ENCODE data around the gene LRP2. TPM values are rescaled to one million over a fixed set of nuclear protein-coding genes. Genes with fewer than 3 reads are reported as not detected.

Gene LRP2
- total RNA-seq, 1 experiment from 2014 or later, result 260 TPM

- no peaks in the 10 kb centered on the region for H3K9me3 ChIP-seq
- H3K4me1 Mint-ChIP-seq (ENCODE audit: low read depth, unreplicated experiment), result peaks cover 5% of the 10 kb centered on the region
- H3K4me3 ChIP-seq (ENCODE audit: low read depth, low read length), result no peak overlapping the region
- no peaks in the 10 kb centered on the region for H3K4me1 ChIP-seq
- ChIA-PET POLR2A (no interaction called here), CTCF (interaction anchor here (1.3 kb wide), 1 partner anchor 14 kb away, joined by 3 read pairs; no protein-coding TSS in a partner anchor)
- peaks cover 67% of the 10 kb centered on the region for H3K36me3 Mint-ChIP-seq (ENCODE audit: insufficient read depth, unreplicated experiment)
- no peaks in the 10 kb centered on the region for H3K27me3 ChIP-seq (replicated peaks; ENCODE audit: control insufficient read depth, insufficient read depth, low read length)
- H3K27ac Mint-ChIP-seq (ENCODE audit: unreplicated experiment), result no peak overlapping the region
- no TSS peak for BruUV-seq (replicated peaks)
- no peaks in the 10 kb centered on the region for H3K27me3 Mint-ChIP-seq (ENCODE audit: insufficient read depth, unreplicated experiment)
- H3K9me3 Mint-ChIP-seq (ENCODE audit: unreplicated experiment), result no peaks in the 10 kb centered on the region
- no peak overlapping the region for H3K4me3 Mint-ChIP-seq (ENCODE audit: unreplicated experiment)
- H3K36me3 ChIP-seq (ENCODE audit: control insufficient read depth, insufficient read depth, low read length), result no peaks in the 10 kb centered on the region
- no peak for DNase-seq
- no peak for TF ChIP-seq CTCF (IDR thresholded peaks at IDR 0.05; ENCODE audit: insufficient read depth in 1 of 2, low read depth in 1 of 2, low read length in 1 of 2, severe bottlenecking in 1 of 2, unreplicated experiment in 1 of 2)
- intact Hi-C loops (cut with micrococcal nuclease; ENCODE audit: unreplicated experiment), result no loop called here
Measured at GRCh38 chr2:169118060-169118459, 244.3 kb downstream of the LRP2 start.

GRCh38 chr2:169116993-169117392 is 245.3 kb downstream of the LRP2 start:
- Mint-ChIP-seq H3K27ac (ENCODE audit: unreplicated experiment) (no peak overlapping the region), H3K4me1 (ENCODE audit: low read depth, unreplicated experiment) (peaks cover 10% of the 10 kb centered on the region), H3K4me3 (ENCODE audit: unreplicated experiment) (no peak overlapping the region), H3K27me3 (ENCODE audit: insufficient read depth, unreplicated experiment) (no peaks in the 10 kb centered on the region), H3K36me3 (ENCODE audit: insufficient read depth, unreplicated experiment) (peaks cover 57% of the 10 kb centered on the region), H3K9me3 (ENCODE audit: unreplicated experiment) (no peaks in the 10 kb centered on the region)
- TF ChIP-seq CTCF (IDR thresholded peaks at IDR 0.05; ENCODE audit: insufficient read depth in 1 of 2, low read depth in 1 of 2, low read length in 1 of 2, severe bottlenecking in 1 of 2, unreplicated experiment in 1 of 2), result no peak
- H3K4me3 ChIP-seq (ENCODE audit: low read depth, low read length), result no peak overlapping the region
- POLR2A ChIA-PET, result no interaction called here
- no peaks in the 10 kb centered on the region for H3K9me3 ChIP-seq
- no peaks in the 10 kb centered on the region for H3K36me3 ChIP-seq (ENCODE audit: control insufficient read depth, insufficient read depth, low read length)
- CTCF ChIA-PET, result no interaction called here
- H3K4me1 ChIP-seq, result peaks cover 5% of the 10 kb centered on the region; the same call in 1 of the 2 replicates
- no peak for DNase-seq
- BruUV-seq (replicated peaks), result no TSS peak
- intact Hi-C loops (cut with micrococcal nuclease; ENCODE audit: unreplicated experiment), result no loop called here
- no peaks in the 10 kb centered on the region for H3K27me3 ChIP-seq (replicated peaks; ENCODE audit: control insufficient read depth, insufficient read depth, low read length)

- peaks cover 5% of the 10 kb centered on the region; the same call in 1 of the 2 replicates for H3K4me1 ChIP-seq
- CTCF ChIA-PET, result interaction anchor here (1.0 kb wide), 1 partner anchor 281 kb away, joined by 3 read pairs; no protein-coding TSS in a partner anchor
- H3K36me3 Mint-ChIP-seq (ENCODE audit: insufficient read depth, unreplicated experiment), result peaks cover 50% of the 10 kb centered on the region
- POLR2A ChIA-PET, result no interaction called here
- TF ChIP-seq CTCF (IDR thresholded peaks at IDR 0.05; ENCODE audit: insufficient read depth in 1 of 2, low read depth in 1 of 2, low read length in 1 of 2, severe bottlenecking in 1 of 2, unreplicated experiment in 1 of 2), result no peak
- no peak overlapping the region for H3K27ac Mint-ChIP-seq (ENCODE audit: unreplicated experiment)
- H3K27me3 ChIP-seq (replicated peaks; ENCODE audit: control insufficient read depth, insufficient read depth, low read length), result no peaks in the 10 kb centered on the region
- H3K27me3 Mint-ChIP-seq (ENCODE audit: insufficient read depth, unreplicated experiment), result no peaks in the 10 kb centered on the region
- H3K36me3 ChIP-seq (ENCODE audit: control insufficient read depth, insufficient read depth, low read length), result no peaks in the 10 kb centered on the region
- peaks cover 10% of the 10 kb centered on the region for H3K4me1 Mint-ChIP-seq (ENCODE audit: low read depth, unreplicated experiment)
- BruUV-seq (replicated peaks), result no TSS peak
- H3K9me3 ChIP-seq, result no peaks in the 10 kb centered on the region
- intact Hi-C loops (cut with micrococcal nuclease; ENCODE audit: unreplicated experiment), result no loop called here
- H3K4me3 ChIP-seq (ENCODE audit: low read depth, low read length), result no peak overlapping the region
- DNase-seq, result no peak
- no peak overlapping the region for H3K4me3 Mint-ChIP-seq (ENCODE audit: unreplicated experiment)
- H3K9me3 Mint-ChIP-seq (ENCODE audit: unreplicated experiment), result no peaks in the 10 kb centered on the region
Measured at GRCh38 chr2:169116327-169116726, 246.0 kb downstream of the LRP2 start.

All from Caco-2 (cell line).